NCI-H2196 (cell line): ENCODE measurements around the gene HBD.
"Not testable (repeated sequence)": the region's sequence is repeated elsewhere in the genome, so short reads cannot be mapped to it uniquely, and the experiment has no call there.

Experiments
- DNase-seq: peaks from one replicate; lab custom pipeline; 2025; ENCODE audit not compliant: unreplicated experiment; lab: John Stamatoyannopoulos, UW

Gene HBD

GRCh38 chr11:5253440-5253839 is 19.2 kb upstream of the HBD start:
- DNase-seq, result not testable (repeated sequence)

- DNase-seq, result no peak
Observed at GRCh38 chr11:5252919-5253265, 18.6 kb upstream of the HBD start.

- no peak for DNase-seq
Observed at GRCh38 chr11:5252192-5252918, 18.1 kb upstream of the HBD start.

- DNase-seq, result no peak
Observed at GRCh38 chr11:5251746-5252145, 17.5 kb upstream of the HBD start.

GRCh38 chr11:5250543-5251204 is 16.4 kb upstream of the HBD start:
- no peak for DNase-seq

GRCh38 chr11:5249807-5250396 is 15.6 kb upstream of the HBD start, which contains the start of gene HBG1:
Gene HBG1 (minus strand): TSS chr11:5249857. CDS start chr11:5249804, 53 bp downstream.
- not testable (repeated sequence) for DNase-seq

- DNase-seq, result not testable (repeated sequence)
Observed at GRCh38 chr11:5248498-5248897, 14.2 kb upstream of the HBD start.

- no peak for DNase-seq
Observed at GRCh38 chr11:5247472-5248192, 13.3 kb upstream of the HBD start.

GRCh38 chr11:5246772-5247471 is 12.6 kb upstream of the HBD start:
- DNase-seq, result no peak

GRCh38 chr11:5245155-5245554 is 10.9 kb upstream of the HBD start:
- no peak for DNase-seq

- no peak for DNase-seq
Observed at GRCh38 chr11:5243816-5244180, 9.5 kb upstream of the HBD start.

GRCh38 chr11:5242933-5243815 is 8.9 kb upstream of the HBD start:
- no peak for DNase-seq

- no peak for DNase-seq
Observed at GRCh38 chr11:5242208-5242607, 7.9 kb upstream of the HBD start.

- no peak for DNase-seq
Observed at GRCh38 chr11:5241458-5241857, 7.2 kb upstream of the HBD start.

GRCh38 chr11:5240458-5240857 is 6.2 kb upstream of the HBD start:
- DNase-seq, result no peak

- no peak for DNase-seq
Observed at GRCh38 chr11:5240056-5240455, 5.8 kb upstream of the HBD start.

GRCh38 chr11:5239046-5239445 is 4.8 kb upstream of the HBD start:
- no peak for DNase-seq

- DNase-seq, result no peak
Observed at GRCh38 chr11:5238486-5238885, 4.2 kb upstream of the HBD start.

GRCh38 chr11:5237420-5237819 is 3.1 kb upstream of the HBD start:
- no peak for DNase-seq
